ENCODE measurements around the gene HOXD3.

Gene HOXD3

GRCh38 chr2:176132205-176133171 is 24.6 kb upstream of the HOXD3 start:
- no peak for DNase-seq

GRCh38 chr2:176133389-176133788 is 23.7 kb upstream of the HOXD3 start:
- no peak for DNase-seq

GRCh38 chr2:176134035-176134434 is 23.1 kb upstream of the HOXD3 start:
- no peak for DNase-seq

- no peak for DNase-seq
Measured at GRCh38 chr2:176135035-176135440, 22.1 kb upstream of the HOXD3 start.

- no peak for DNase-seq
Measured at GRCh38 chr2:176136374-176137251, 20.5 kb upstream of the HOXD3 start.

- no peak for DNase-seq
Measured at GRCh38 chr2:176137252-176137580, 19.9 kb upstream of the HOXD3 start.

GRCh38 chr2:176137906-176138305 is 19.2 kb upstream of the HOXD3 start:
- DNase-seq, result no peak

GRCh38 chr2:176138526-176138922 is 18.6 kb upstream of the HOXD3 start:
- no peak for DNase-seq

GRCh38 chr2:176138923-176139660 is 18.0 kb upstream of the HOXD3 start:
- no peak for DNase-seq

- DNase-seq, result no peak
Measured at GRCh38 chr2:176139661-176140512, 17.2 kb upstream of the HOXD3 start.

- DNase-seq, result peak in 51 of 56 donors; percentile 8 to 81 (median 61)
Measured at GRCh38 chr2:176140513-176141317, 16.4 kb upstream of the HOXD3 start.

GRCh38 chr2:176142281-176142680 is 14.8 kb upstream of the HOXD3 start:
- no peak for DNase-seq

GRCh38 chr2:176145085-176145969 is 11.8 kb upstream of the HOXD3 start:
- DNase-seq, result no peak

GRCh38 chr2:176146101-176146500 is 11.0 kb upstream of the HOXD3 start:
- no peak for DNase-seq

GRCh38 chr2:176146645-176147044 is 10.5 kb upstream of the HOXD3 start:
- no peak for DNase-seq

GRCh38 chr2:176147210-176147799 is 9.8 kb upstream of the HOXD3 start:
- no peak for DNase-seq

GRCh38 chr2:176147800-176148496 is 9.2 kb upstream of the HOXD3 start:
- no peak for DNase-seq
